Measurements from ENCODE around the gene NPAS1. TPM values are rescaled to one million over a fixed set of nuclear protein-coding genes. Genes with fewer than 3 reads are reported as not detected.

NPAS1 gene
- total and polyA plus RNA-seq, 2 of the 13 experiments (the other 11 are each of a cell fraction or from before 2014, with no cell fraction given) = 0.35 to 2.9 TPM

GRCh38 chr19:47094557-47095475 lies 75.2 kb downstream of the NPAS1 start (continued):
- TF ChIP-seq ARID4A (CRISPR knock-in tag; IDR thresholded peaks at IDR 0.05; ENCODE audit: borderline replicate concordance) (0 out of 2 replicates have a peak, but pooled peaks have one; percentile 40), KAT8 (CRISPR knock-in tag; IDR thresholded peaks at IDR 0.05) (no peak), ATF1 (CRISPR knock-in tag; IDR thresholded peaks at IDR 0.05) (no peak), ZBTB14 (CRISPR knock-in tag; IDR thresholded peaks at IDR 0.05) (no peak), PRDM10 (CRISPR knock-in tag; IDR thresholded peaks at IDR 0.05; ENCODE audit: low read depth) (0 out of 2 replicates have a peak, but pooled peaks have one; percentile 46), ELF3 (CRISPR knock-in tag; IDR thresholded peaks at IDR 0.05) (no peak), ZBTB26 (CRISPR knock-in tag; IDR thresholded peaks at IDR 0.05; ENCODE audit: borderline replicate concordance) (peak; percentile 50; the same call in 1 of the 2 replicates), TBP (CRISPR knock-in tag; IDR thresholded peaks at IDR 0.05) (no peak), TFE3 (CRISPR knock-in tag; IDR thresholded peaks at IDR 0.05) (peak; percentile 94), ZNF574 (CRISPR knock-in tag; IDR thresholded peaks at IDR 0.05) (peak; percentile 27; the same call in 1 of the 2 replicates), ZKSCAN5 (CRISPR knock-in tag; IDR thresholded peaks at IDR 0.05) (no peak)
